K562 (cell line): ENCODE data around the gene VWA3B. TPM values are rescaled to one million over a fixed set of nuclear protein-coding genes. Genes with fewer than 3 reads are reported as not detected.
A peak's percentile ranks its signal among the peaks of the same experiment; 100 is the strongest.

Experiments used
- ATAC-seq: fragments of 200-7000 bp; cut with Tn5 transposase; 3 replicates; pipeline ENCODE4 v1.9.1; 2020; ENCODE audit warnings: moderate library complexity
- BruUV-seq: library from RNA; stranded (reverse); fragments of 400-500 nt; replicated peaks from 2 replicates; lab custom pipeline; 2021; lab: Mats Ljungman, UMichigan
- CTCF ChIA-PET: fragments of 300-600 bp; formaldehyde crosslinking; extraction: SDS; loops from one replicate; lab custom pipeline; 2021; ENCODE audit warnings: low intra/inter-chr PET ratio; lab: Yijun Ruan, JAX
- POLR2A ChIA-PET: fragments of 300-600, 350-650 bp; sonication (Branson Sonifier 250); formaldehyde crosslinking; extraction: SDS; loops from one replicate; lab custom pipeline; 2021; ENCODE audit warnings: antibody characterized with exemption, inconsistent platforms; lab: Yijun Ruan, JAX
- DNase-seq, 4 experiments: peaks; one replicate each; pipeline versions ENCODE4 v3.0.0 to v3.0.0-alpha.2; 2011 to 2018; ENCODE audit warnings: low spot score in 3 of 4, mixed read lengths in 3 of 4; ENCODE audit errors: extremely low read depth in 1 of 4
- FAIRE-seq: peaks from 2 replicates; lab custom pipeline; 2011; peaks lifted over from hg19 to GRCh38; lab: Jason Lieb, UNC
- H2AFZ ChIP-seq: 2 replicates; pipeline ENCODE4 v1.6.0; 2011; ENCODE audit warnings: low read depth, low read length, control low read depth, inconsistent platforms
- H3K27ac ChIP-seq: fragments of 200-600 bp; 3 replicates; pipeline ENCODE4 v1.8.0; 2011; ENCODE audit warnings: low read depth, mild to moderate bottlenecking, control low read depth, inconsistent platforms, low read length, moderate library complexity, mixed read lengths; ENCODE audit errors: extremely low read depth
- H3K27me3 ChIP-seq, 2 experiments: fragments of 300-600 bp in 1 of 2; 2 replicates in 1 of 2; 3 replicates in 1 of 2; pipeline versions ENCODE4 v1.6.0 to v1.8.0; 2011; ENCODE audit warnings: inconsistent platforms in 2 of 2, low read length in 2 of 2, mild to moderate bottlenecking in 1 of 2, mixed read lengths in 1 of 2, moderate library complexity in 1 of 2; ENCODE audit not compliant: control insufficient read depth in 2 of 2, insufficient read depth in 2 of 2
- H3K36me3 ChIP-seq: fragments of 300-600 bp; 3 replicates; pipeline ENCODE4 v1.8.0; 2011; ENCODE audit warnings: mild to moderate bottlenecking, low read length, inconsistent platforms; ENCODE audit not compliant: control insufficient read depth, insufficient read depth
- H3K4me1 ChIP-seq, 2 experiments: fragments of 200-600 bp in 1 of 2; replicated peaks in 1 of 2; 2 replicates in 1 of 2; 3 replicates in 1 of 2; pipeline versions ENCODE4 v1.5.1 to v1.8.0; 2011; ENCODE audit warnings: inconsistent platforms in 2 of 2, low read length in 2 of 2, mild to moderate bottlenecking in 1 of 2, mixed read lengths in 1 of 2, moderate library complexity in 1 of 2; ENCODE audit not compliant: control insufficient read depth in 2 of 2, insufficient read depth in 2 of 2
- H3K4me2 ChIP-seq: 2 replicates; pipeline ENCODE4 v1.6.1; 2011; ENCODE audit warnings: low read length, control low read depth, inconsistent platforms, mixed read lengths; ENCODE audit not compliant: insufficient read depth
- H3K4me3 ChIP-seq: fragments of 200-600 bp; sonication (generic), shearing (Covaris generic); 2 replicates; pipeline ENCODE4 v1.5.1; 2016; ENCODE audit warnings: control low read depth, inconsistent platforms
- H3K79me2 ChIP-seq: fragments of 200-600 bp; 3 replicates; pipeline ENCODE4 v1.8.0; 2011; ENCODE audit warnings: low read length, inconsistent platforms; ENCODE audit not compliant: control insufficient read depth, insufficient read depth
- H3K9ac ChIP-seq, 2 experiments: 2 replicates each; pipeline versions ENCODE4 v1.6.0 to v1.6.1; 2011; ENCODE audit warnings: low read depth in 2 of 2, low read length in 2 of 2, control low read depth in 1 of 2, inconsistent platforms in 1 of 2, mild to moderate bottlenecking in 1 of 2, mixed read lengths in 1 of 2; ENCODE audit not compliant: insufficient read depth in 1 of 2
- H3K9me1 ChIP-seq: one replicate; pipeline ENCODE4 v1.6.0; 2011; ENCODE audit warnings: inconsistent platforms, mild to moderate bottlenecking, low read length, moderate library complexity; ENCODE audit not compliant: control insufficient read depth, insufficient read depth
- H3K9me3 ChIP-seq: replicated peaks from 2 replicates; pipeline ENCODE4 v1.5.1; 2011; ENCODE audit warnings: low read depth, low read length, inconsistent platforms; ENCODE audit not compliant: control insufficient read depth, insufficient read depth
- H4K20me1 ChIP-seq: replicated peaks from 2 replicates; pipeline ENCODE4 v1.6.1; 2011; ENCODE audit warnings: low read length, inconsistent platforms, mixed read lengths; ENCODE audit not compliant: control insufficient read depth, insufficient read depth
- ATF3 ChIP-seq, 2 experiments: fragments of 450-650 bp in 1 of 2; sonication (generic) in 1 of 2; formaldehyde crosslinking in 1 of 2; IDR thresholded peaks in 1 of 2; conservative IDR thresholded peaks in 1 of 2; 2 replicates each; pipeline versions ENCODE4 v1.6.1 to v1.8.1; 2016 to 2023; ENCODE audit warnings: mild to moderate bottlenecking in 2 of 2, moderate library complexity in 2 of 2, inconsistent platforms in 1 of 2, missing genetic modification reagents in 1 of 2
- FOSL1 ChIP-seq: fragments of 200-800 bp; sonication (Bioruptor generic); conservative IDR thresholded peaks from 2 replicates; pipeline ENCODE4 v1.6.1; 2016; ENCODE audit warnings: missing genetic modification characterization, missing compliant biosample characterization
- JUND ChIP-seq, 2 experiments: IDR thresholded peaks; 2 replicates in 1 of 2; 3 replicates in 1 of 2; pipeline ENCODE4 v1.6.1; 2011; ENCODE audit warnings: borderline replicate concordance in 2 of 2, low read depth in 2 of 2, low read length in 2 of 2, improper control_type of control experiment in 1 of 2, missing biosample characterization in 1 of 2, missing genetic modification characterization in 1 of 2, missing genetic modification reagents in 1 of 2
- MEIS2 ChIP-seq: fragments of 450-650 bp; IDR thresholded peaks from 2 replicates; pipeline ENCODE4 v1.6.1; 2014; ENCODE audit warnings: mild to moderate bottlenecking; ENCODE audit not compliant: partially characterized antibody
- MTA2 ChIP-seq: fragments of 450-650 bp; IDR thresholded peaks from 2 replicates; pipeline ENCODE4 v1.6.1; 2016; ENCODE audit warnings: low read depth
- THRB ChIP-seq: fragments of 450-650 bp; formaldehyde crosslinking; conservative IDR thresholded peaks from 2 replicates; pipeline ENCODE4 v1.4.0; 2022; ENCODE audit warnings: mild to moderate bottlenecking, missing genetic modification characterization
- WGBS: fragments of 100-300 bp; shearing (Covaris generic); methylation state at CpG from one replicate; pipeline ENCODE4 v1.1.6; 2016; ENCODE audit warnings: low coverage, mixed read lengths; ENCODE audit not compliant: insufficient coverage; ENCODE audit errors: missing lambda C conversion rate; 5-methylcytosine and 5-hydroxymethylcytosine counted together
- in situ Hi-C: fragments of 300-500 bp; cut with MboI; formaldehyde crosslinking; loops from 4 replicates; pipeline ENCODE4 v1.15.0; 2018; ENCODE audit warnings: inconsistent platforms, mixed read lengths
- intact Hi-C: fragments of 100-400 bp; cut with micrococcal nuclease; formaldehyde crosslinking; loops from 2 replicates; pipeline ENCODE4 v1.14.2; 2022
- polyA plus RNA-seq, 8 experiments: library from polyadenylated mRNA; depleted of rRNA in 4 of 8; stranded (reverse) in 5 of 8; unstranded in 3 of 8; fragments of >200 nt; fragmentation: Nextera tagmentation in 2 of 8; fragmentation: Illumina TruSeq in 1 of 8; extraction: Ambion mirVana in 2 of 8; extraction: Trizol in 1 of 8; gene quantifications; 2 replicates each; pipeline versions ENCODE4 v1.2.1 to v1.2.3, GENCODE V29; 2011 to 2014; ENCODE audit warnings: inconsistent platforms in 1 of 8, missing spikeins in 1 of 8
- total RNA-seq, 7 experiments: library from RNA; depleted of rRNA in 6 of 7; stranded (reverse); fragments of >200 nt in 6 of 7; fragmentation: Illumina TruSeq in 2 of 7; extraction: Trizol in 2 of 7; gene quantifications; 2 replicates each; pipeline versions ENCODE4 v1.2.1 to v1.2.3, GENCODE V29; 2011 to 2021; ENCODE audit warnings: low replicate concordance in 1 of 7

VWA3B gene
- total and polyA plus RNA-seq, 9 of the 15 experiments (the other 6 are each of a cell fraction or from before 2014, with no cell fraction given) = not detected

GRCh38 chr2:98134172-98135005, 47.4 kb downstream of the VWA3B start:
- DNase-seq (peak in 1 of 4 experiments; percentile 9), ATAC-seq (no peak), FAIRE-seq (no peak)
- Histone ChIP-seq H3K9me3 (no peaks in the 10 kb centered on the region), H3K36me3 (no peaks in the 10 kb centered on the region), H3K27ac (no peak overlapping the region), H3K9me1 (no peaks in the 10 kb centered on the region), H3K79me2 (no peaks in the 10 kb centered on the region), H3K27me3 (peaks cover 37 to 43% of the 10 kb centered on the region in 2 experiments), H3K4me3 (no peak overlapping the region), H3K4me2 (no peak overlapping the region), H2AFZ (no peak overlapping the region), H4K20me1 (no peaks in the 10 kb centered on the region; the same call in 1 of the 2 replicates), H3K9ac (no peak overlapping the region), H3K4me1 (peaks cover 0 to 3% of the 10 kb centered on the region in 2 experiments; a peak in 2 of 5 replicates)
- ChIA-PET POLR2A (interaction anchor here (0.7 kb wide), 1 partner anchor 391 kb away, joined by 3 read pairs; no protein-coding TSS in a partner anchor), CTCF (no interaction called here)
- intact Hi-C loops (no loop called here), in situ Hi-C loops (no loop called here)
- 5% methylated on average over 11 of the region's 12 CpGs for WGBS
- no TSS peak for BruUV-seq
- TF ChIP-seq ATF3 (IDR thresholded peaks at IDR 0.05) (peak; percentile 33; the same call in 1 of the 2 replicates), ATF3 (CRISPR knock-in tag; conservative IDR thresholded peaks at IDR 0.05) (no peak), MEIS2 (peak; percentile 30), THRB (CRISPR knock-in tag) (no peak), JUND (IDR thresholded peaks at IDR 0.05; ENCODE audit: borderline replicate concordance, low read depth, low read length) (peak; percentile 51; the same call in 1 of the 2 replicates), JUND (tag; IDR thresholded peaks at IDR 0.05; ENCODE audit: borderline replicate concordance, low read depth, low read length) (peak; percentile 46; the same call in 1 of the 3 replicates), FOSL1 (tag) (peak; percentile 79), MTA2 (no peak)
